NCI-H2107 treated with DMSO at 0.1 percent for 48 hours (cell line): ENCODE measurements around the gene SVOPL.

Experiments
- DNase-seq: peaks from one replicate; lab custom pipeline; 2025; ENCODE audit not compliant: unreplicated experiment; lab: John Stamatoyannopoulos, UW

SVOPL gene

GRCh38 chr7:138565451-138566114 is 135.6 kb downstream of the SVOPL start:
- no peak for DNase-seq

- no peak for DNase-seq
These were observed 136.1 kb downstream of the SVOPL start for GRCh38 chr7:138565071-138565450.

DNA sequence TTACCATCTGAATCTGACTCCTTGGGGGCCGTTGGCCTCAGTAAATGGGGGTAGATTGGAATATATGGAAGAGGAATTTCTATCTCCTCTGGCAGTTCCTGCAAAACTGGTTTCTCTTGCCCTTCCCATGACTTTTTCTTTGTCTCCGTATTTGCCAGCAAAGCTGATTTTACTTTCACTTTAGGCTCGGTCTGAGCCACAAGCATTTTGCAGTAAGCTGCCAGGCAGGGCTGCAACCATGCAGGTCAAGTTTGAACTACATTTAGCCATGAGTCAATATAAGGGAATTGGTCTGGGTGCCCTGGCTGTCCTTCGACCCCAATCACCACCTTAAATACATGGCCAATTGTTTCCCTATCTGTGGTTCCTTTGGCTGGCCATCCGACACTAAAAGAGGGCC is 136.8 kb downstream of the SVOPL start:
- no peak for DNase-seq

DNA sequence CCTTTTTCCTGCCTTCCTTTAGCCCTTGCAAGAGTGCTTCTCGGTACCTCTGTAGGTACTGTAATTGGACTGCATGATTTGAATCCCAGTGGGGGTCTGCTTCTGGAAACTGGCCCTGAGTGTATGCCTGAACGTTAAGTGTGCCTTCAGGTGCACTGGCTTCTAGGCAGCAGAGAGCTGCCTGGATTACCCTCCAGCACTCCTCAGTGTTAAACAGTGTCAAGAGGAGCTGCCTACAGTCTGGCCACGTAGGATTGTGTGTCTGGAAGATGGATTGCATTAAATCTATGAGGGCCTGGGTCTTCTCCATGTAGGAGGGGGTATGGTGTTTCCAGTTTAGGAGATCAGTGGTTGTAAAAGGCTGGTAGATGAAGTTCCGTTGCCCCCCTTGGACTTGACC is 137.4 kb downstream of the SVOPL start:
- DNase-seq = no peak

DNA sequence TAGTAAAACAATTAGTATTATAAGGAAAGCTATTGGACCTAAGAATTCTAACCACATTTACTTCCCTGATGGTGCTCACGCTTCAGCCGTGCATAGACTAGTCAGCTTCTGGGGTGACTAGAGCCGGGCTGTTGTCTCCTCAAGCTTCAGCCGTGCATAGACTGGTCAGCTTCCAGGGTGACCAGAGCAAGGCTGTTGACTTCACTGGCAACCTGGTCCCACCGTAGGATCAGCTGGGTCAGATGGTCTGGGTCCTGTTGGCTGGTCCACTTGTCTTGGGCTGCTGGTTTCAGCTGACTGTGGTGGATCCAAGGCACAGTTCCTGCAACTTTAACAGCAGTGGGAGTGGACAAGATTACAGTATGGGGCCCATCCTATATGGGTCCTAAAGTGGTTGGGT is 141.7 kb downstream of the SVOPL start:
- no peak for DNase-seq

- DNase-seq = no peak
These were observed 144.2 kb downstream of the SVOPL start for GRCh38 chr7:138556771-138557484.

DNA sequence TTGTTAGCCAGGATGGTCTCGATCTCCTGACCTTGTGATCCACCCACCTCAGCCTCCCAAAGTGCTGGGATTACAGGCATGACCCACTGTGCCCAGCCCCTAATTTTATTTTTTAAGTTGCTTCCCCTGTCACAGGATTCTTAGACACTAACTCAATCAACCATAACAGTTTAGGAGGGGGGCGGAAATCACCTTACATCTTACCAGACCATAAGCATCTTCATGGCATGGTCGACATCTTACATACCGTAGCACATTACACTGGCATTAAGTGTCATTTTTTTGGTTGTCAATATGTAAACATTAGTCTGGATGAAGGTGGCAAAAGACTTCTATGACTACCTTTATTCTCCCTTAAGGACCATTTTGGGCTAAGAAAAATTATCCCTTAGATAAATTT is 145.5 kb downstream of the SVOPL start:
- DNase-seq = no peak

DNA sequence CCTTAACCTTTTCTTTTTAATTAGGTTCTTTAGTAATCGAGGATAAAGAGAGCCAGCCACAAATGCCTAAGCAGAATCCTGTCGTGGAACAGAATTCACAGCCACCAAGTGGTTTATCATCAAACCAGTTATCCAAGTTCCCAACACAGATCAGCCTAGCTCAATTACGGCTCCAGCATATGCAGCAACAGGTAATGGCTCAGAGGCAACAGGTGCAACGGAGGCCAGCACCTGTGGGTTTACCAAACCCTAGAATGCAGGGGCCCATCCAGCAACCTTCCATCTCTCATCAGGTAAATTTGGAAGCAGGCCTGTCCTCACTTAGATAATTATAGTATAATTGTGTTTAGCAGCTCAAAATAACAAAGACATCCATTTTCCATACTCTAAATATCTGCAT is 146.5 kb downstream of the SVOPL start:
- DNase-seq = no peak

DNA sequence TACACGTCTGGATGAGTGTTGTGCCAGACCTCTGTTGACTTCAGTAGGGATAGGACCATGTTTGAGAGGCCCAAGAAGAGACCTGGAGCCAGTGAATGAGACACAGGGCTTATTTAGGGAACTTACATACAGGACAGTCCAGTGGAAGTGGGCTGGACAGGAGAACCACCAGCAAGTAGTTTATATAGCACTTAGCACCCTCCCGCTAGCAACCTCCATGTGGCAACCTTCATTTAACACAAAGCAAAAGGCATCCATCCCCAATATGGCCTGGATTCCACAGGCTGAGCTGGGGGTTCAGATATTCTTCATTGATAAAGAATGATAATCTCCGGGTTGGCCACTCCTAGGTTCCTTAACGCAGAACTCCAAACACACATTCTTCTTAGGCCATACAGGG is 147.4 kb downstream of the SVOPL start:
- no peak for DNase-seq

DNA sequence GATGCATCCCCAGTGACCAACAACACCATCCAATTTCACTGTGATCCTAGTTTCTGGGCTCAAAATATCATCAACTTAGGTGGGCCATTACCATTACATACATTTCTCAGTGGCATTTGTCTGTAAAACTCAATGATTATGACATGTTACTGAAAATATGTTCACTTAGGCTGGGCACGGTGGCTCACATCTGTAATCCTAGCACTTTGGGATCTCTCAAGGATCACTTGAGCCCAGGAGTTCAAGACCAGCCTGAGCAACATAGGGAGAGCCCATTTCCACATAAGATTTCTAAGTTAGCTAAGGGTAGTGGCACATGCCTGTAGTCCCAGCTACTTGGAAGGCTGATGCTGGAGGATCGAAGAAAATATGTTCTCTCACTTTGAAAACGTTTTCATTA is 150.1 kb downstream of the SVOPL start:
- DNase-seq = no peak

DNA sequence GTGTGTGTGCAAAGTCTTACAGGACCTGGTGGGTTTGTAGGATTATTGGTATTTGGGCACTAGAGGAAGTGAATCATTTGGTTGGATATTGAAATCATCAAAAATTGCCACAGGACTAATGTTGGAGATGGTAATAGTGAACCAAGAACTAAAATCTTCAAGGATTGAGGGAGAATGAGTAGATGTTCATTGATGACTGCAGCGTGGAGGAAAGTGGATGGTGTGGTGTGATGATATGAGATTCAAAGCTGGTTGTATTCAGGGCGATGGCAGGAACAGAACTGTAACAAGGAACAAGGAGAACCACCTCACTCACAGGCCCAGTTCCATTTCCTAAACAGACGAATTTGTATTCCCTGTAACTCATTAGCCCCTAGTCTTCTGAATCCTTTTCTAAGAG is 150.8 kb downstream of the SVOPL start:
- DNase-seq = no peak

- no peak for DNase-seq
These were observed 152.1 kb downstream of the SVOPL start for GRCh38 chr7:138549082-138549481.

- no peak for DNase-seq
These were observed 154.3 kb downstream of the SVOPL start for GRCh38 chr7:138546829-138547228.

DNA sequence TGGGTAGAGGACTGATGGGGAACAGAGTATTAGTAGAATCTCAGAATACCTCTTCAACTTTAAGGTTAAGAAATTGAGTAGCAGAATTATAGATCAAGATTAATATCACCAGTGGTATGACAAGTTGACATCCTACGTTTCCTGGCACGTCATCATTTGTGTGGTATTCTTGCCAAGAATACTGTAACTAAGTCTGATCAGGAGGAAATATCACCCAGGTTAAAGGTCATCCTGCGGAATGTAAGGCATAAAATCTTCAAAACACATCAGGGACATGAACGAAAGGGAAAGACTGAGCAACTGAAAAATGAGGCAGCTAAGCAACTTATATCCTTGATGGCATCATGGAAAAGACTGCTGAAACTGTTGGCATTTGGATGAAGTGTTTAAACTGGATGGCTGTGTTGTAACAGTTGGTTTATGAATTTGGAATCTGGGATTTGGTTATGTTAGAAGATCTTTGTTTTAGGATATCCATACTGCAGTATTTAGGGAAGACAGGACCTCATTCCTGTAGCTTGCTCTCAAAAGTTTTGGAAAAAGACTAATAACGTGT is 155.0 kb downstream of the SVOPL start:
- no peak for DNase-seq

DNA sequence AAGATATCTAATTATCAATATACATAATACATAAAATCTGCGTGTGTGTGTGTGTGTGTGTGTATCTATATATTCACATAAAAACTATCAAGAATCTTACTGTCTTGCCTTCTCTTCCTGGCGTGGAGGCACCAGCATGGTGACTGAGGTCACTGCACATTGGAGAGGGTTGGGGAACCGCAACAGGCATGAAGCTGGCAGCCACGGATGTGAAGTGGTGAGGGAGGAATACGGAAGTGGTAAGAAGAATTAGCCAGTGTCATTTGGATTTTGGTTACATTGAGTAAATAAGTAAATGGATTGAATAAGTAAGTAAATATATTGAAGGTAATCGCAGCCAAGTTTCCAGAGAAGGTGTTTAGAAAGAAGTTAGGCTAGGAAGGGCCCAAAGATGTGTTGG is 156.0 kb downstream of the SVOPL start:
- no peak for DNase-seq
